ENCODE measurements around the gene IL18R1. TPM values are rescaled to one million over a fixed set of nuclear protein-coding genes. Genes with fewer than 3 reads are reported as not detected.

IL18R1 gene
- polyA plus RNA-seq, 1 experiment: not detected

- no peak for TF ChIP-seq CTCF (IDR thresholded peaks at IDR 0.05; ENCODE audit: insufficient read depth, low read depth, low read length)
- H3K4me3 ChIP-seq (ENCODE audit: low read depth, low read length): no peak overlapping the region
- no peaks in the 10 kb centered on the region; the same call in 1 of the 2 replicates for H3K27me3 ChIP-seq (ENCODE audit: control insufficient read depth, insufficient read depth, low read length)
- DNase-seq (ENCODE audit: low read depth): no peak
- POLR2A ChIA-PET: no interaction called here
- CTCF ChIA-PET: no interaction called here
- H3K36me3 ChIP-seq (ENCODE audit: control insufficient read depth, insufficient read depth, low read length): no peaks in the 10 kb centered on the region
Measured at GRCh38 chr2:102397209-102397608, 41.6 kb downstream of the IL18R1 start.

- Histone ChIP-seq H3K4me3 (ENCODE audit: low read depth, low read length) (no peak overlapping the region), H3K36me3 (ENCODE audit: control insufficient read depth, insufficient read depth, low read length) (no peaks in the 10 kb centered on the region), H3K27me3 (ENCODE audit: control insufficient read depth, insufficient read depth, low read length) (no peaks in the 10 kb centered on the region; the same call in 1 of the 2 replicates)
- TF ChIP-seq CTCF (IDR thresholded peaks at IDR 0.05; ENCODE audit: insufficient read depth, low read depth, low read length): no peak
- CTCF ChIA-PET: no interaction called here
- POLR2A ChIA-PET: no interaction called here
- DNase-seq (ENCODE audit: low read depth): no peak
Measured at GRCh38 chr2:102399499-102400141, 44.0 kb downstream of the IL18R1 start.

GRCh38 chr2:102401456-102401855 lies 45.9 kb downstream of the IL18R1 start:
- H3K27me3 ChIP-seq (ENCODE audit: control insufficient read depth, insufficient read depth, low read length): no peaks in the 10 kb centered on the region; the same call in 1 of the 2 replicates
- H3K4me3 ChIP-seq (ENCODE audit: low read depth, low read length): no peak overlapping the region
- no peak for DNase-seq (ENCODE audit: low read depth)
- CTCF ChIA-PET: no interaction called here
- POLR2A ChIA-PET: no interaction called here
- no peaks in the 10 kb centered on the region for H3K36me3 ChIP-seq (ENCODE audit: control insufficient read depth, insufficient read depth, low read length)
- TF ChIP-seq CTCF (IDR thresholded peaks at IDR 0.05; ENCODE audit: insufficient read depth, low read depth, low read length): no peak

- TF ChIP-seq CTCF (IDR thresholded peaks at IDR 0.05; ENCODE audit: insufficient read depth, low read depth, low read length): no peak
- no peaks in the 10 kb centered on the region; the same call in 1 of the 2 replicates for H3K27me3 ChIP-seq (ENCODE audit: control insufficient read depth, insufficient read depth, low read length)
- DNase-seq (ENCODE audit: low read depth): no peak
- POLR2A ChIA-PET: no interaction called here
- CTCF ChIA-PET: no interaction called here
- no peaks in the 10 kb centered on the region for H3K36me3 ChIP-seq (ENCODE audit: control insufficient read depth, insufficient read depth, low read length)
- H3K4me3 ChIP-seq (ENCODE audit: low read depth, low read length): no peak overlapping the region
Measured at GRCh38 chr2:102401865-102402264, 46.3 kb downstream of the IL18R1 start.

- no peak overlapping the region for H3K4me3 ChIP-seq (ENCODE audit: low read depth, low read length)
- no peaks in the 10 kb centered on the region for H3K36me3 ChIP-seq (ENCODE audit: control insufficient read depth, insufficient read depth, low read length)
- ChIA-PET CTCF (no interaction called here), POLR2A (no interaction called here)
- no peak for DNase-seq (ENCODE audit: low read depth)
- TF ChIP-seq CTCF (IDR thresholded peaks at IDR 0.05; ENCODE audit: insufficient read depth, low read depth, low read length): no peak
- no peaks in the 10 kb centered on the region for H3K27me3 ChIP-seq (ENCODE audit: control insufficient read depth, insufficient read depth, low read length)
Measured at GRCh38 chr2:102410952-102411351, 55.4 kb downstream of the IL18R1 start.

All from BJ (cell line).